ENCODE data around the gene GET4.

The GET4 gene

GRCh38 chr7:886626-887487 is 10.5 kb downstream of the GET4 start:
- DNase-seq = no peak

GRCh38 chr7:887488-887820 is 11.1 kb downstream of the GET4 start:
- DNase-seq = no peak

- DNase-seq = no peak
These were observed 12.0 kb downstream of the GET4 start for GRCh38 chr7:888081-889024.

- DNase-seq = no peak
These were observed 12.7 kb downstream of the GET4 start for GRCh38 chr7:889025-889390.

GRCh38 chr7:889391-889790 is 13.0 kb downstream of the GET4 start:
- no peak for DNase-seq

GRCh38 chr7:890868-891267 is 14.5 kb downstream of the GET4 start:
- DNase-seq = no peak

GRCh38 chr7:891291-891690 is 14.9 kb downstream of the GET4 start:
- no peak for DNase-seq

- DNase-seq = no peak
These were observed 15.5 kb downstream of the GET4 start for GRCh38 chr7:891805-892204.

GRCh38 chr7:892648-893593 is 16.6 kb downstream of the GET4 start:
- DNase-seq = no peak

GRCh38 chr7:893686-894085 is 17.3 kb downstream of the GET4 start:
- no peak for DNase-seq

GRCh38 chr7:894164-894867 is 18.0 kb downstream of the GET4 start:
- no peak for DNase-seq

- no peak for DNase-seq
These were observed 18.6 kb downstream of the GET4 start for GRCh38 chr7:894927-895450.

- no peak for DNase-seq
These were observed 19.2 kb downstream of the GET4 start for GRCh38 chr7:895451-896052.

- DNase-seq = no peak
These were observed 20.2 kb downstream of the GET4 start for GRCh38 chr7:896346-897075.

- DNase-seq = no peak
These were observed 20.7 kb downstream of the GET4 start for GRCh38 chr7:897086-897485.

GRCh38 chr7:897771-898376 is 21.5 kb downstream of the GET4 start:
- no peak for DNase-seq

- no peak for DNase-seq
These were observed 22.1 kb downstream of the GET4 start for GRCh38 chr7:898460-898854.

GRCh38 chr7:898855-899681 is 22.7 kb downstream of the GET4 start:
- no peak for DNase-seq

- no peak for DNase-seq
These were observed 23.5 kb downstream of the GET4 start for GRCh38 chr7:899806-900205.
